Esophagus (tissue), 2 donors: ENCODE data around the gene TFEB. TPM values are rescaled to one million over a fixed set of nuclear protein-coding genes. Genes with fewer than 3 reads are reported as not detected.
"Not testable (repeated sequence)": the region's sequence is repeated elsewhere in the genome, so short reads cannot be mapped to it uniquely, and the experiment has no call there.

ENCODE experiments used
- H3K27ac ChIP-seq, 2 donors: one replicate each; pipeline ENCODE4 v1.5.1; 2013; ENCODE audit warnings: low read depth in 2 of 2, mild to moderate bottlenecking in 2 of 2, inconsistent platforms in 1 of 2, low read length in 1 of 2, moderate library complexity in 1 of 2
- H3K27me3 ChIP-seq, 2 donors: one replicate each; pipeline ENCODE4 v1.6.1; 2013; ENCODE audit warnings: low read length in 2 of 2, control low read depth in 1 of 2, mild to moderate bottlenecking in 1 of 2; ENCODE audit not compliant: insufficient read depth in 2 of 2, control insufficient read depth in 1 of 2
- H3K36me3 ChIP-seq, 2 donors: one replicate each; pipeline ENCODE4 v1.6.1; 2013; ENCODE audit warnings: low read length in 1 of 2; ENCODE audit not compliant: control insufficient read depth in 2 of 2, insufficient read depth in 2 of 2
- H3K4me1 ChIP-seq, 2 donors: one replicate each; pipeline ENCODE4 v1.6.1; 2013; ENCODE audit warnings: low read length in 1 of 2; ENCODE audit not compliant: control insufficient read depth in 2 of 2, insufficient read depth in 2 of 2
- H3K4me3 ChIP-seq, 2 donors: one replicate each; pipeline ENCODE4 v1.5.1; 2013; ENCODE audit warnings: low read length in 2 of 2, mild to moderate bottlenecking in 2 of 2, low read depth in 1 of 2, moderate library complexity in 1 of 2
- H3K9me3 ChIP-seq, 2 donors: one replicate each; pipeline ENCODE4 v1.6.1; 2013; ENCODE audit warnings: mild to moderate bottlenecking in 2 of 2, low read depth in 1 of 2, low read length in 1 of 2, moderate library complexity in 1 of 2; ENCODE audit not compliant: control insufficient read depth in 2 of 2, insufficient read depth in 1 of 2
- WGBS, 2 donors: extraction: QIAGEN DNeasy Blood & Tissue Kit; methylation state at CpG; one replicate each; pipeline ENCODE4 v1.1.7; 2013; 5-methylcytosine and 5-hydroxymethylcytosine counted together
- polyA plus RNA-seq, 2 donors: library from polyadenylated mRNA; stranded (reverse); fragments of 200-250 nt; gene quantifications; one replicate each; pipeline ENCODE4 v1.2.3, GENCODE V29; 2013
- donor health status: healthy with polysubstance abuse.
- donor health status: Bipolar disorder and iron deficiency.

The TFEB gene
- polyA plus RNA-seq, 2 donors, result 8.9 to 15.0 TPM

GRCh38 chr6:41766043-41766664 is 30.7 kb upstream of the TFEB start:
- not testable (repeated sequence) for H3K36me3 ChIP-seq, H3K9me3 ChIP-seq, H3K4me1 ChIP-seq, H3K27me3 ChIP-seq, H3K4me3 ChIP-seq, H3K27ac ChIP-seq
- 91% methylated on average over 4 of the region's 4 CpGs for WGBS, 2 donors

GRCh38 chr6:41763470-41763869 is 28.1 kb upstream of the TFEB start:
- H3K27me3 ChIP-seq, result no peaks in the 10 kb centered on the region
- H3K36me3 ChIP-seq, result no peaks in the 10 kb centered on the region
- H3K9me3 ChIP-seq, result no peaks in the 10 kb centered on the region
- no peak overlapping the region for H3K27ac ChIP-seq
- H3K4me3 ChIP-seq, result no peak overlapping the region
- H3K4me1 ChIP-seq, result peaks cover 0 to 4% of the 10 kb centered on the region in 2 donors
- 25 to 36% methylated on average over 2 of the region's 2 CpGs for WGBS, 2 donors

DNA sequence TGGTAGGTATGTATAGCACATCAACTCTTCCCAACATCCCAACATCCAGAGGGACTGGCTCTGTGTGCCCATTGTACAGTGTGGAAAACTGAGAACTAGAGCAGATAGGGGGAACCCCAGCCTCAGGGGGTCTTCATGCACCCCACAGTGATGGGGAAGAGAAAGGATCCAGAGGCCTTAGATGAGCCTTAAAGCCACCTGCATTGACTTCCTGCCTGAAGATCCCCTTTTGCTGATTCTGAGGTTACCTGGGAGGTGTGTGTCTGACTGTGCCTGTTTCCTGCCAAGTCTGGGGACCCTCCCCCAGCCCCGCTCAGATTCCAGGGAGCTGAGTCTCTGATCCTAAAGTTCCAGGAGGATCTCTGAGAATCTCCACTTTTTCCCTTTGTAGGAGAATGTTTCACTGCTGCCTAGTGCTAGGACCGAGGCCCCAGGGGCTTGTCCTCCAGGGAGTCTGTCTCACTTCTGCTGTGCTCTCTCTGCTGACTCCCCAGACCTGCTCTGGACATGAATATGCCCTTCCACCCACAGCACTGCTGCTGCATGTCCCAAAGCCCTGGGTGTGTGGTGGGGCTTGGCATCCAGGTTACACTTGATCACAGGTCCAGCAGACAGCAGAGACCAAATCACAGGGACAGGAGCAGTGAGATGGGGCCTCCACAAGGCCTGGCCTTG is 24.6 kb upstream of the TFEB start:
- Histone ChIP-seq H3K4me3 (no peak overlapping the region), H3K9me3 (no peaks in the 10 kb centered on the region), H3K36me3 (no peaks in the 10 kb centered on the region), H3K27ac (no peak overlapping the region), H3K27me3 (no peaks in the 10 kb centered on the region), H3K4me1 (no peaks in the 10 kb centered on the region)
- WGBS, 2 donors, result 70 to 85% methylated on average over 2 of the region's 2 CpGs

DNA sequence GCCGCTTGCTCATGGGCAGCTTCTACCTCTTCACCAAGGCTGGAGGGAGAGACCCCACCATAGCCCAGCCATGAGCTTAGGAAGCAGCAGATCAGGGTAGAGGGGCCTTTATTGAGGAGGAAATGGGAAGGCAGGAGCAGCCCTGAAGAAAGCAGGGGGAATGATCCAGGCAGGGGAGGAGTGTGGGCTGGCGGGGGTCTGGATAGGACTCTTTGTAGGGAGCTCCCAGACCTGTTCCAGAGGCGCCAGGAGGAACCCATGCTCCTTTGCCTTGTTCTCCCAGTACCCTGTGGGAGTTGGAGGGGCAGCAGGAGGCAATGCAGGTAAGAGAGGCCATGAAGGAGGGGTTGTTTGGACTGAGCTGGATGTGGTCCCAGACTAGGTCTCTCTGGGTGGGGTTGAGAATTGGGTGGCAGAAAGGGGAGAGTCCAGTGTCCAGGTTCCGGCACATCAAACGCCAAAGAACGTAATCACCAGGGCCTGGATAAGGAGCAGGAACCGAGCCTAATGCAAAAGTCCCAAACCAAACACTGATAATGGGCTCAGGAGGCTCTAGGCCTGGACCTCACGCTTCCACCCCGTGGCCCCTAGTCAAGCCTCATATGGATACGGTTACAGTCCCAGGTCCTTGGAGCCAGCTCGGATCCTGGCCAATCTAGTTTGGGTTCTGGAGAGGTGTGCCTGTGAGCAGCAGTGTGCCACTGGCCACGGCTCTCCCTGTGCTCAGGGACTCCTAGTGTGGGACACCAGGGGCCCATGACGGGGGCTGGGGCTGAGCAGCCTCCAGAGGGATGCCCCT is 23.9 kb upstream of the TFEB start:
- H3K4me3 ChIP-seq, result no peak overlapping the region
- 85 to 90% methylated on average over 13 of the region's 13 CpGs for WGBS, 2 donors

DNA sequence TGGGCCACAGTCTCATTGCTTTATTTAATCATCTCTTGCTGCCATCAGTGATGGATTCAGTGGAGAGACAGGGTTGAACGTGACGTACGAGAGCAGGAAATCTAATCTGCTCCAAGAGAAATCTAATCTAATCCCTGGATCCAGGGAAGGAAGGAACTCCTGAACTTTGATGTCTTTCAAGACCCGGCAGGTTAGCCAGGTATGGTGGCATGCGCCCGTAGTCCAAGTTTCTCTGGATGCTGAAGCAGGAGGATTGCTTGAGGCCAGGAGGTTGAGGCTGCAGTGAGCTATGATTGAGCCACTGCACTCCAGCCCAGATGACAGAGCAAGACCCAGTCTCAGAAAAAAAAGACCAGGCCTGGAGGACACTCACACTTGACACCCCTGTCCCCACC is 23.2 kb upstream of the TFEB start:
- H3K4me1 ChIP-seq, result no peaks in the 10 kb centered on the region
- H3K9me3 ChIP-seq, result no peaks in the 10 kb centered on the region
- no peaks in the 10 kb centered on the region for H3K27me3 ChIP-seq
- 87 to 90% methylated on average over 6 of the region's 6 CpGs for WGBS, 2 donors
- H3K27ac ChIP-seq, result no peak overlapping the region
- H3K4me3 ChIP-seq, result no peak overlapping the region
- H3K36me3 ChIP-seq, result no peaks in the 10 kb centered on the region

More for the DNA sequence above, 23.9 kb upstream of the TFEB start:
- no peaks in the 10 kb centered on the region for H3K36me3 ChIP-seq
- no peaks in the 10 kb centered on the region for H3K27me3 ChIP-seq
- H3K27ac ChIP-seq, result no peak overlapping the region
- no peaks in the 10 kb centered on the region for H3K9me3 ChIP-seq
- H3K4me1 ChIP-seq, result no peaks in the 10 kb centered on the region

GRCh38 chr6:41757931-41758640 is 22.7 kb upstream of the TFEB start:
- WGBS, 2 donors, result 69 to 76% methylated on average over 8 of the region's 8 CpGs
- H3K9me3 ChIP-seq, result no peaks in the 10 kb centered on the region
- H3K36me3 ChIP-seq, result no peaks in the 10 kb centered on the region
- H3K27me3 ChIP-seq, result no peaks in the 10 kb centered on the region
- no peak overlapping the region for H3K4me3 ChIP-seq
- H3K4me1 ChIP-seq, result no peaks in the 10 kb centered on the region
- H3K27ac ChIP-seq, result no peak overlapping the region

DNA sequence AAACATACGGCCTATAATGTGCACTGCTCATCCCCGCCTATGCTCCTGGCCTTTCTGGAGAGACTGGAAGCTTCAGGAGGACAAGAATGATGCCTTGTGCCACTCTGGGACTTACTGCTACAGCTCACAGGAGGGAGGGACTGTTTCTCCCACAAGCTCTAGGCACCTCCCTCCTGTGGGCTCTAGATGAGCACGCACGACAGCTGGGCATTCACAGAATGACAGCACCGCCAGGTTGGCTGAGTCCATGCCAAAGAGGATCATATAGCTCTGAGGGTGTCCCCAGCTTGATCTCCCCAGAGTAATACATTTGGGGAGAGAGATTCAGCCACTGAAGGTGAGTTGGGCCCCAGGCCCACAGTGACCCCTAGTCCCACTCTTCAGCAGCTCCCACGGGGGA is 21.9 kb upstream of the TFEB start:
- Histone ChIP-seq H3K9me3 (no peaks in the 10 kb centered on the region), H3K4me3 (no peak overlapping the region), H3K36me3 (no peaks in the 10 kb centered on the region), H3K27ac (no peak overlapping the region), H3K27me3 (no peaks in the 10 kb centered on the region), H3K4me1 (no peaks in the 10 kb centered on the region)
- WGBS, 2 donors, result 86 to 88% methylated on average over 6 of the region's 6 CpGs

DNA sequence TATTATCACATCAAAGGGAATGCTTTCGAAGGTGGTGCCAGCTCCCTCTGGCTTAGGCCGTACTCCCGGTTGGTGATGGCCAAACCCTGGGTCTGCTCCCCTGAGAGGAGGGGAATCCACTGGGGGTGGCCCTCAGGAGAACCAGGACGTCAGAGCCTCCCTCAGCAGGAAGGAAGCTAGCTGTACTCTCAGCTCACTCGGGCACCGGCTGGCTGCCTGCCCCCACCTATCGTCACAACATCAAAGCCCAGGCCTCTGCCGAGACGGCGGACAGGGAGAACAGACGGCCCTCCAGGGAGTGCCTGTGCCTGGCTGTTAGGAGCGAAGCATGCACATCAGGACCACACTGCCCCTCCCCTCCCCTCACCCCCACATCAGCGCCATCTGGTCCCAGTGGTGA is 20.9 kb upstream of the TFEB start:
- no peaks in the 10 kb centered on the region for H3K9me3 ChIP-seq
- H3K27me3 ChIP-seq, result no peaks in the 10 kb centered on the region
- 66 to 70% methylated on average over 13 of the region's 13 CpGs for WGBS, 2 donors
- H3K36me3 ChIP-seq, result no peaks in the 10 kb centered on the region
- no peaks in the 10 kb centered on the region for H3K4me1 ChIP-seq
- no peak overlapping the region for H3K27ac ChIP-seq
- H3K4me3 ChIP-seq, result no peak overlapping the region

- Histone ChIP-seq H3K4me3 (no peak overlapping the region), H3K4me1 (no peaks in the 10 kb centered on the region), H3K27ac (no peak overlapping the region), H3K9me3 (no peaks in the 10 kb centered on the region), H3K27me3 (no peaks in the 10 kb centered on the region), H3K36me3 (no peaks in the 10 kb centered on the region)
- 66 to 75% methylated on average over 4 of the region's 4 CpGs for WGBS, 2 donors
These were observed 20.5 kb upstream of the TFEB start for GRCh38 chr6:41755895-41756294.
